OCI-LY1 (cell line): ENCODE results near the gene ZNF831.

ENCODE experiments used
- CTCF ChIP-seq: fragments of 200-600 bp; sonication (generic), shearing (Covaris generic); IDR thresholded peaks from 2 replicates; pipeline ENCODE4 v1.5.1; 2017; ENCODE audit warnings: mild to moderate bottlenecking, antibody characterized with exemption, low read length, moderate library complexity, mixed read lengths
- EZH2 ChIP-seq: fragments of 200-600 bp; sonication (generic), shearing (Covaris generic); IDR thresholded peaks from 2 replicates; pipeline ENCODE4 v1.8.0; 2017; ENCODE audit warnings: borderline replicate concordance, mixed run types, mild to moderate bottlenecking, antibody characterized with exemption, low read length, moderate library complexity, mixed read lengths

- TF ChIP-seq EZH2: no peak
- TF ChIP-seq CTCF: no peak
Observed at GRCh38 chr20:59127839-59128238, 35.8 kb upstream of the ZNF831 start.
